HG03103 (cell line): Measurements from ENCODE around the gene ENO1.
"Not testable (repeated sequence)": the region's sequence is repeated elsewhere in the genome, so short reads cannot be mapped to it uniquely, and the experiment has no call there.

ENCODE experiments used
- ATAC-seq: cut with Tn5 transposase; IDR thresholded peaks from one replicate; pipeline ENCODE4 v1.9.1; 2021; ENCODE audit warnings: low read depth; ENCODE audit not compliant: unreplicated experiment

Gene ENO1

DNA sequence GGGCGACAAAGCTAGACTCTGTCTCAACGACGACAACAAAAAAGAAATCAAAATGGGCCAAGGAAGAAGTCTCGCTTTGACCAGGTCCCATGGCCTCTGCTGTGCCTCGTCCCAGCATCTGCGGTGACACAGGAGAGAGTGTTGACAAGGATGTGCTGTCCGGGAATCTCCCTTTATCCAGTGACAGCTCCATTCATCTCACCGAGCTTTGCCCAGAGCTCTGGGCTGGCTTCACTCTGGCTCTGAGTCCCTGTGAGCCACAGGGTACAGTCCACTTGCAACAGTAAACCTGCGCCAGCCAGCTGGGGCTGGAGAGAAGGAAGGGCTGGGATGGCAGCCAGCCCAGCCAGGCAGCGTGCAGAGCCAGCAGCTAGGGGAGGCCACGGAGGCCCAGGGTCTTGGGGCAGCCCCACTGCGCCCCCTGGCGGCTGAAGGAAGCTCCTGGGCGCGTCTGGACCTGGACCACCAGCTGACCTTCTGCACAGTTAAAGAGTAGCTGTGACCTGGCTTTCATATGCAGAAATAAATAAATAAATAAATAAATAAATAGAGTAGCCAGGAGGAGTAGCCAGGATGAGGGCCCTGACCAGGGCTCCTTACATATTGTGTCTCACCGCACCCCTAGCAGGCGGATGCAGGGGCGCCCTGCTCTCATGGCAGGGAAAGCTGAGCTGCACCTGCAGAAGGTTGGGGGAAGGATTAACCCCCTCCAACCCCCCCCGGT lies 29.7 kb downstream of the ENO1 start:
- no peak for ATAC-seq

DNA sequence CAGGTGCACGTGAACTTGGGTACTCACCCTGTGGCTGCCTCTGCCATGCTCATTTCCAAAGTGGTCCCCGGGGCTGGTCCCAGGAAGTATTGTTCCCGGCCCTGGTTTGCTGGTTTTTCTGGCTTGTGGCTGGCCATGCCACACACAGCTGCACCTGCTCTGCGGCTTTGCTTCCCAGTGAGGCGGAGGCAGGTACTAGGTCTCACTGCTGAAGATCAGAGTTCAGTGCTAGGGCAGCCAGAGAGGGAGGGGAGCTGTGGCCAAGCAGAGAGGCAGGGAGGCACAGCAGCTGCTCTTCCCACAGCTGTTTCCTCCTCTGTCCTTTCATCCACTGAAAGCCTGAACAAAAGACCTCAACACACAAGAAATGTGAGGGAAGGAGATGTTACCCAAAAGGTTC lies 30.5 kb downstream of the ENO1 start:
- no peak for ATAC-seq

GRCh38 chr1:8846263-8846662 lies 32.2 kb downstream of the ENO1 start:
- ATAC-seq, result no peak

- ATAC-seq, result no peak
Observed at GRCh38 chr1:8845104-8846097, 33.1 kb downstream of the ENO1 start.

GRCh38 chr1:8844501-8845006 lies 33.9 kb downstream of the ENO1 start:
- no peak for ATAC-seq

DNA sequence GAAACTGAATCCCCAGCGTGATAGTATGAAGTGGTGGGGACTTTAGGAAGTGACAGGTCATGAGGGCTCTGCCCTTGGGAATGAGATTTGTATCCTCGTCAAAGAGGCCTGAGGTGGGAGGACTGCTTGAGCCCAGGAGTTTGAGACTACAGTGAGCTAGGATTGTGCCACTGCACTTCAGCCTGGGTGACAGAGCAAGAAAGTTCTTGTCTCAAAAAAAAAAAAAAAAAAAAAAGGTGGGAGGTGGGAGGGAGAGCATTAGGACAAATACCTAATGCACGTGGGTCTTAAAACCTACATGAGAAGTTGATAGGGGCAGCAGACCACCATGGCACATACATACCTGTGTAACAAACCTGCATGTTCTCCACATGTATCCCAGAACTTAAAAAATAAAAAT lies 37.1 kb downstream of the ENO1 start:
- ATAC-seq, result no peak

- ATAC-seq, result no peak
Observed at GRCh38 chr1:8839990-8840389, 38.5 kb downstream of the ENO1 start.

DNA sequence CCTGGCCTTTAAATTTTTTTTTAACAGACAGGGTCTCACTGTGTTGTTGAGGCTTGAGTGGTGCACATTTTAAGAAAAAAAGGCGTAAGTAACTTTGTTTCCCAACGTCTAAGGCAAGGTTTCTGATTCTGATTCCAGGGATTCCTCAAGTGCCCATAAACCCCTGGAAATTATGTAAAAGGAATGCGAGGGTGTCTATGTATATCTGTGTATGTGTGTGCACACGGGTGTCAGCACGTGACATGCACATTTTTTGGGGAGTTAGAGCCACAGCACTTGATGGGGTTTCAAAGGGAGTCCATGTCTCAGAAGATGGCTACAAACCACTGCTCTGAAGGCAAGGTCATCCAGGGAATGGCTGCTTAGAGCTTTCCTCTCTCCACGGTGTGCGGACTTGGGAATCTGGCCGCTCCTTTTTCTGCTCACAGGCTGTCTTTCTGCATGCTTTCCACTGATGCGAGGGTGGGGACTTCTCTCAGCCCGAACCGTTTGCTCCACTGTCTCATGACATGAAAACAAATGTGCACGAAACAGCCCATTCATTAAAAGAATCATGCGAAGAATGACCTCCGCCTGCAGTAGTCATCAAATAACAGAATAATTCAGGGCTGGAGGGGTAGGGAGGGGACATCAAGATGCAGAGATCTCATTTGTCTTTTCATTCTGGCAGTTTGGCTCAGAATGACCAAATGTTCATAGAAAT lies 42.4 kb downstream of the ENO1 start:
- no peak for ATAC-seq

- no peak for ATAC-seq
Observed at GRCh38 chr1:8831340-8831739, 47.1 kb downstream of the ENO1 start.

- ATAC-seq, result not testable (repeated sequence)
Observed at GRCh38 chr1:8830732-8831131, 47.8 kb downstream of the ENO1 start.

DNA sequence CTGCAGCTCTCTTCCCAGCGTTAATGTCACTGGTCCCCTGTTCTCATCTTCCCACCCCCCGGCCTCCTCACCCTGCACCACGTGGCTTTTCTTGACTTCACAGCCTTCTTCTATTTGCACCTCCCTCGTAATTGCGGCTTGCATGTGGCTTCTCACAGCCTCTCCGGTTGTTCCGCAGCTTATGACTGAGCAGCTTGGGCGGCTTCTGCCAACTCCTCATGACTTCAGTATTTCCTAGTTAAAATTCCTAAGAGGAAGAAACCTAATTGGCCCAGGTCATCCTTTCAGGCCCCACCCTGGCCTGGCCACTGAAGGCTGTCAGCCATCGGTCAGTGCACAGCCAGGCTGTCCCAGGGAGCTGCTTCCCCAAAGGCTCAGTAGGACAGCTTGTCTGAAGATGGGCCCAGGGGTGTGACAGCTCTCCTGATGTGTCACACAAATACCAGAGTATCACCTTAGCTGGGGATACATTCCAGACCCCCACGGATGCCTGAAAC lies 52.5 kb downstream of the ENO1 start:
- ATAC-seq, result no peak

DNA sequence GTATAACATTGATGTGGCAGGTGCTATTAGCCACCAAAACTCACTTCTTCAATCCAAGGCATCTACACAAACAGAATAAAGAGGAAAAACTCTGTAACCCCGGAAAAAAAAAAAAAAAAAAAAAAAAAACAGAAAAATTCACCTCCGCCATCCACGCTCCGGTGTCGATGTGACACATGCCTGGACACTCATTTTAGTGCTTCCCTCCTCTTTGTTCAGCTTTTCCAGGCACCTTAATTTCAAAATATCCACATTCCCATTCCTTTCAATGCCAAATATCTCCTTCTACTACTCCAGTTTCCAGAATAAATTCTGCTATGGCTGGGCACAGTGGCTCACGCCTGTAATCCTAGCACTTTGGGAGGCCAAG lies 55.2 kb downstream of the ENO1 start:
- ATAC-seq, result no peak

DNA sequence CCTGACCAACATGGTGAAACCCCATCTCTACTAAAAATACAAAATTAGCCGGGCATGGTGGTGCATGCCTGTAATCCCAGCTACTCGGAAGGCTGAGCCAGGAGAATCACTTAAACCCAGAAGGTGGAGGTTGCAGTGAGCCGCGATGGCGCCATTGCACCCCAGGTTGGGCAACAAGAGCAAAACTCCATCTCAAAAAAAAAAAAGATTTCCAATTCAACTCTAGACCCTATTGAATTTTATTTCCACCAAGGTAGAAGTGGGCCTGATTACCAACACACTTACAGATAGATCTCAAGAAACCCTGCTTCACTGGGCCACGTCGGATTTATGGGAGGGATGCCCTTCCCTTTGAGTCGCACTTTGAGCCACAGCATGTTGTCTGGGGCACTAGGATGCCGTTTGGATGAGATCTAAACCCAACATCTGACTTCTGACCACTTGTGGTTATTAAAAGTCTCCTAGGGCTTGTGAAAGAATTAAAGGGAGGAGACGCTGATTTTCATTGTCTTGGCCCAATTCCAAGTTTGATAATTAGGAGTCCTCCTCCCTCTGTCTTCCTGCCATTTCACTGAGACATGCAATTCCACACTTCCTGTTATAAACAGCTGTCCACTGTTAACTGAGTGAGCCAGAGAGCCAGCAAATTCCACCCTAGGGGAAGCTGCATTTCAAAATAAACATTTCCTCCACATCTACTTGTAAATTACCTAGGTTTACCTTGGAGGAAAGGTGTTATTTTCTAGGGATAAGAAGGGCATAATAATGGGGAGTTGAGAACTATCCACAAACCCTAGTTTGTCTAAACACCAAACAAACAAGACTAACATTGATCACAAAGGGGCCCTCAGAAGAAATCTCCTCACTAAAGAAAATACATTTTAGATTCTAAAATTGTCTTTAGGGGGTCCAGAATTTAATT lies 55.9 kb downstream of the ENO1 start:
- ATAC-seq, result no peak

DNA sequence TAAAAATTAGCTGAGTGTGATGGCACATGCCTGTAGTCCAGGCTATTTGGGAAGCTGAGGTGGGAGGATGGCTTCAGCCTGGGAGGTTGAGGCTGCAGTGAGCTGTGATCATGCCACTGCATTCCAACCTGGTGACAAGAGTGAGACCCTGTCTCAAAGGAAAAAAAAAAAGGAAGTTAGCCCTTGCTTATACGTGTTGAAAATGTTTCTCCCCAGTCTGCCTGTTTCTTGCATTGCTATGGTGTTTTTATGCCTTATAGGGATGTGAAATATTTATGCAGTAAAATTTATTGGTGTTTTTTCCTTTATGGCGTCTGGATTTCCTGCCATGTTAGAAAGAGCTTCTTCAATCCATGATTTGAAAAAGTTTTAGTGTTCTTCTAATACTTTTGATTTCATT lies 57.4 kb downstream of the ENO1 start:
- no peak for ATAC-seq

GRCh38 chr1:8818789-8819188 lies 59.7 kb downstream of the ENO1 start:
- not testable (repeated sequence) for ATAC-seq

DNA sequence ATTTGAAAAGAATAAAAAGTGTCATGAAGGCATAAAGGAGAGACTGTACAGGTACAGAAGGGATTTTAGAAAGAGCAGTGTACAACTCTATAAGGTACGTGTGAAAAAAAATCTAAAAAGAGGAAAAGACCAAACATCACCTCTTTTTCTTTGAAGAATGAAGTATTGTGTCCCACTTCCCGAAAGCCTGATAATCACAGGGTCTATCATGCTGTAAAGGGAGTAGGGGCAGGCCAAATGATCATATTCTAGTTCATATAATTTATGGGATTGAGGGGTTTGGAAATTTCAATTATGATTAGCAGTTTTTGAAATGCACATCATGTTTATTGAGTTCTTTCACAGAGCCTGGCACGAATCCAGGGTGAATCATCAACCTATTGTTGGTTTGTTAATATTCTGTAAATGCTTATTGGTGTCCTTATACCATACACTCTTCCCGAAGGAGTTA lies 60.1 kb downstream of the ENO1 start:
- no peak for ATAC-seq

- peak; percentile 81 for ATAC-seq
Observed at GRCh38 chr1:8817412-8818324, 60.8 kb downstream of the ENO1 start, which contains the start of gene RERE. RERE (minus strand) TSS chr1:8817640.

DNA sequence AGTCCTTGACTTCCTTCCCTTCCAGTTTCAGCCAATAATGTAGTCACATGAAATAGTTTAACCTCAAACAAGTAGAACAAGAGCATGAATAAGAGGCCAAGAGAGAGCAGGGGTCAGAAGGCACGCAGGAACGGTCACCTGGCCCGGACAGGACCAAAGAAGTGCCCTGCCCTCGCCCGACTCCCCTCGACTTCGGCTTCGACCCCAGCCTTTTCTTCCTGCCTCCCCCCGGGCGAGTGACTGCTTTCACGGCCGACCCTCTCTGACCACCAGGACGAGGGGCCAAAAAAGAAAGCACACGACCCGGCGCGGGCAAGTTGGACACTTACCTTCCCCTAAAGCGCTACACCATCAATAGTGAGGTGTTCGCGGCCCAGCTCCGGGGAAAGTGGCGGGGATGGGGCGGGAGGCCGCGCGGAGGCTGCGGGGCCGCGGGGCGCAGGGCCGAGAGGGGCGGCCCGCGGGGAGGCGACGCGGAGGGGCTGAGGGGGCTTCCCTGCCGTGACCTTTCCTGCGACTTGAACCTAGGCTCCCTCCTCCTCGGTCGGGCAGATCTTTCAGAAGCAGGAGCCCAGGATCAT lies 61.6 kb downstream of the ENO1 start:
- ATAC-seq, result peak; percentile 5
